GM12864 (cell line): ENCODE results near the gene UBR3.
A peak's percentile ranks its signal among the peaks of the same experiment; 100 is the strongest.

Source experiments
- DNase-seq: peaks from one replicate; pipeline ENCODE4 v3.0.0-alpha.2; 2011; ENCODE audit warnings: low read depth
- H3K4me3 ChIP-seq: 2 replicates; pipeline ENCODE4 v1.5.1; 2011; ENCODE audit warnings: mild to moderate bottlenecking, low read depth, low read length, control low read depth
- TF ChIP-seq, protein P1 (sequence below): IDR thresholded peaks from 2 replicates; pipeline ENCODE4 v1.5.1; 2011; ENCODE audit warnings: low read depth, mild to moderate bottlenecking, moderate library complexity, low read length, control low read depth, inconsistent platforms; ENCODE audit errors: missing control alignments

UBR3 gene

DNA sequence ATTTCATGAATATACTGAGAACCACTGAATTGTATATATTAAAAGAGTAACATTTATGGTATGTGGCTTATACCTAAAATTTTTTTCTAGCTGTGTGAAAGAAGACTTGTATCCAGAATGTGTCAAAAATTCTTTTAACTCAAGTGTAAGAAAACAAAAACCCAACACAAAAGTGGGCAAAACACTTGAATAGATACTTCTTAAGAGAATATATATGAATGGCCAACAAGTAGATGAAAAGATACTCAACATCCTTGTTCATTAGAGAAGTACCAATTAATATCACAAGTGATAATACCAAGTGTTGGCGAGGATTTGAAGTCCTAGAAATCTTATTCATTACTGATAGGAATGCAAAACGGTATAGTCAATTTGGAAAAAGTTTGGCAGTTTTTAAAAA is 243.5 kb downstream of the UBR3 start:
- H3K4me3 ChIP-seq: no peak overlapping the region
- DNase-seq: no peak
- TF ChIP-seq, protein P1, sequence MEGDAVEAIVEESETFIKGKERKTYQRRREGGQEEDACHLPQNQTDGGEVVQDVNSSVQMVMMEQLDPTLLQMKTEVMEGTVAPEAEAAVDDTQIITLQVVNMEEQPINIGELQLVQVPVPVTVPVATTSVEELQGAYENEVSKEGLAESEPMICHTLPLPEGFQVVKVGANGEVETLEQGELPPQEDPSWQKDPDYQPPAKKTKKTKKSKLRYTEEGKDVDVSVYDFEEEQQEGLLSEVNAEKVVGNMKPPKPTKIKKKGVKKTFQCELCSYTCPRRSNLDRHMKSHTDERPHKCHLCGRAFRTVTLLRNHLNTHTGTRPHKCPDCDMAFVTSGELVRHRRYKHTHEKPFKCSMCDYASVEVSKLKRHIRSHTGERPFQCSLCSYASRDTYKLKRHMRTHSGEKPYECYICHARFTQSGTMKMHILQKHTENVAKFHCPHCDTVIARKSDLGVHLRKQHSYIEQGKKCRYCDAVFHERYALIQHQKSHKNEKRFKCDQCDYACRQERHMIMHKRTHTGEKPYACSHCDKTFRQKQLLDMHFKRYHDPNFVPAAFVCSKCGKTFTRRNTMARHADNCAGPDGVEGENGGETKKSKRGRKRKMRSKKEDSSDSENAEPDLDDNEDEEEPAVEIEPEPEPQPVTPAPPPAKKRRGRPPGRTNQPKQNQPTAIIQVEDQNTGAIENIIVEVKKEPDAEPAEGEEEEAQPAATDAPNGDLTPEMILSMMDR: no peak

- TF ChIP-seq, protein P1: no peak
- no peak for DNase-seq
- no peak overlapping the region for H3K4me3 ChIP-seq
Observed at GRCh38 chr2:170073288-170073687, 246.0 kb downstream of the UBR3 start.

GRCh38 chr2:170076189-170076588 is 248.9 kb downstream of the UBR3 start:
- H3K4me3 ChIP-seq: no peak overlapping the region
- TF ChIP-seq, protein P1: no peak
- DNase-seq: peak; percentile 25

DNA sequence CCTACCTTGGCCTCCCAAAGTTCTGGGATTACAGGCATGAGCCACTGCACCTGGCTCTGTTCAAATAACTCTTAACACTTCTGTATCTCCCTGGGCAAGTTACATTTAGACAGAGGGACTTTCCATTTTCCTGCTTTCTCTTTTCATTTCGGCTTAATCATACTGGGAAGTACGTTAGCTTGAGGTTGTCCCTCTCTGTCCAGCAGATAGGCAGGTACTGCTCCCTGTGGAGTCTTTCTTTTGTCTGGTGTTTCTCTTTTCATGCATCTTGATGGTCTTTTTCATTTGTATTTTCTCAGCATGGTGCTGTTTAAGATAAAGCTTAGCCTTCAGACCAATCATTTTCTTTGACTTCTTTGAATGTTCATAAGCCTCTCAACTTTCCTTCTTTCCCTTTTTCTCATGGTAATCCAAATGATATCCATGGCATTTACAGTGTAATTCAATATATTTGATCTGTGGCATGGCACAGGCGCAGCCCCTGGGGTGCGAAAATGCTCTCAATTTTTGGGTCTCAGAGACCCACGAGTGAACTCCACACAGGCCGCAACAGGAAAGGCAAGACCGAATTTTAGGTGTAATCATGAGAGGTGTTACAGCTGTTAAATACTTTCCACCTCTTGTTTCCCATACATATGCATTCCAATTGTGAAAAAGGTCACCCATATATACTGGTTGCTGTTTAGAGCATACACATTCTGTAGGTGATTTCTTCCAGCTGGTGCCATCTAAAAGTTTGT is 250.7 kb downstream of the UBR3 start:
- no peak overlapping the region for H3K4me3 ChIP-seq
- TF ChIP-seq, protein P1: no peak
- no peak for DNase-seq

DNA sequence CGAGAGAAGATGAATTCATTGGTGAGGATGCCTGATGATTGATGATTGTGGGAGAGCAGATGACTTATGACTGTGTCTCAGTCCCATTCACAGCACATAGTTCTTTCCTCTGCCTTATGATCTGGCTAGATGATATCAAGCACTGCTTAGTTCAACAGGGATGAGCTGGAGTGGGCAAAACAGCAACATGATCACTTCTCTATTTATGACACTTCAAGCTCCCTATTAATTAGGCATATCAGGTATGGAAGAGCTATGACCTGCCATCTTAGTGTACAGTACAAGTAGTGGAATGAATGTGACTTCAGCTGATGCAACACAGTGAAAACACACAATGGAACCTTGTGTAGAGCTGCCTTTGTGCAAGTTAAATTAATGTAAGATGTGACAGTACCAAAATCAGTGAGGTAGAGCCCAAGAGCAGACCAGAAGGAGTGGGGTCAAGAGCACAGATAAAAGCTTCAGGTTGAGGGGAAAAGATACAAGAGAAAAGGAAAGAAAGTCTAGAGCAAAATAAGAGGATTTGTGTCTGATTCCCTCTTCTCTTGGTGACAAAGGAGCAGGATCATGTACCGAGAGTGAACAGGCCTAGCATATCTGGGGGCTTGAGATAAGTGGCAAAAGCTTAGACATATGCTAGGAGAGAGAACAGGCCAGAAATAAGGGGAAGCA is 257.7 kb downstream of the UBR3 start:
- no peak for DNase-seq
- TF ChIP-seq, protein P1: no peak
- no peak overlapping the region for H3K4me3 ChIP-seq

DNA sequence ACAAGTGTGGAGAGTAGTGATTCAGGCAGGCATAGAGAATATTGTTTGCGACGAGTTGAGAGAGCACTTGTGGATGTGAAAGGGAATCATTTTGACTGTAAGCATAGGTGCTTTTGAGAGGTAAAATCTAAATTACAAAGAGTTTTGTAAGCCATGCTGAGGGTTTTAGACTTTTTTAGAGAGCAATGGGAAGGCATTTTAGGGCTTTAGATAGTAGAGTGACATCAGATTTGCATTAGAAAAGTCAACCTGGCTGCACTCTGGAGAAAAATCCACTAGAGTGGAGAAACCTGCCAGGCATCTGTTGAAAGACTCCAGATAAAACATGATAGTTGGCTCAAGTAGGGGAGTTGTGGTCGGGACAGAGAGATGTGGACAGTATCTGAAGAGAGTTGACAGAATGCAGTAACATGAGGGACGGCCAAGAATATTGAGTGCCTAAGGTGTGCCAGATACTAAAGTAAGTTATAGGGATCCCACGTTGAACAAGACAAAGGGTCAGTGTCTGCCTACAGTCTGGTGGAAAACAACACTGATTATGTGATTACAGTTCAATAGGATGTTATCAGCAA is 258.9 kb downstream of the UBR3 start:
- TF ChIP-seq, protein P1: no peak
- no peak overlapping the region for H3K4me3 ChIP-seq
- no peak for DNase-seq
